ENCODE measurements around the gene ELMO3.

ELMO3 gene

GRCh38 chr16:67228905-67229304, 30.0 kb downstream of the ELMO3 start:
- Histone ChIP-seq H3K36me3 (replicated peaks; ENCODE audit: low read depth, low read length) (peaks cover 46% of the 10 kb centered on the region), H3K9ac (ENCODE audit: low read length) (no peak overlapping the region), H3K9me3 (ENCODE audit: insufficient read depth, low read length) (no peaks in the 10 kb centered on the region), H4K20me1 (ENCODE audit: insufficient read depth, low read length) (no peaks in the 10 kb centered on the region), H3K4me2 (ENCODE audit: low read length) (no peak overlapping the region), H2AFZ (ENCODE audit: low read depth, low read length) (no peak overlapping the region), H3K27ac (ENCODE audit: low read length) (no peak overlapping the region), H3K4me3 (ENCODE audit: low read length) (no peak overlapping the region), H3K4me1 (ENCODE audit: low read length) (peaks cover 13% of the 10 kb centered on the region), H3K79me2 (ENCODE audit: low read length) (peaks cover 21% of the 10 kb centered on the region), H3K27me3 (ENCODE audit: low read depth, low read length) (no peaks in the 10 kb centered on the region)
- no peak for TF ChIP-seq CTCF (IDR thresholded peaks at IDR 0.05; ENCODE audit: low read depth, low read length)
- no peak for TF ChIP-seq EZH2phosphoT487 (IDR thresholded peaks at IDR 0.05; ENCODE audit: low read depth)

- Histone ChIP-seq H3K4me1 (ENCODE audit: low read length) (peaks cover 13% of the 10 kb centered on the region), H3K27ac (ENCODE audit: low read length) (no peak overlapping the region), H2AFZ (ENCODE audit: low read depth, low read length) (no peak overlapping the region), H3K9me3 (ENCODE audit: insufficient read depth, low read length) (no peaks in the 10 kb centered on the region), H3K79me2 (ENCODE audit: low read length) (peaks cover 21% of the 10 kb centered on the region), H3K27me3 (ENCODE audit: low read depth, low read length) (no peaks in the 10 kb centered on the region), H3K9ac (ENCODE audit: low read length) (no peak overlapping the region), H4K20me1 (ENCODE audit: insufficient read depth, low read length) (no peaks in the 10 kb centered on the region), H3K36me3 (replicated peaks; ENCODE audit: low read depth, low read length) (peaks cover 46% of the 10 kb centered on the region), H3K4me2 (ENCODE audit: low read length) (no peak overlapping the region), H3K4me3 (ENCODE audit: low read length) (no peak overlapping the region)
- TF ChIP-seq CTCF (IDR thresholded peaks at IDR 0.05; ENCODE audit: low read depth, low read length), result no peak
- TF ChIP-seq EZH2phosphoT487 (IDR thresholded peaks at IDR 0.05; ENCODE audit: low read depth), result no peak
These were observed 31.2 kb downstream of the ELMO3 start for GRCh38 chr16:67229906-67230808.

- Histone ChIP-seq H3K4me2 (ENCODE audit: low read length) (no peak overlapping the region), H2AFZ (ENCODE audit: low read depth, low read length) (no peak overlapping the region), H3K9me3 (ENCODE audit: insufficient read depth, low read length) (no peaks in the 10 kb centered on the region), H3K79me2 (ENCODE audit: low read length) (peaks cover 21% of the 10 kb centered on the region), H3K36me3 (replicated peaks; ENCODE audit: low read depth, low read length) (peaks cover 51% of the 10 kb centered on the region), H4K20me1 (ENCODE audit: insufficient read depth, low read length) (no peaks in the 10 kb centered on the region), H3K27ac (ENCODE audit: low read length) (no peak overlapping the region), H3K9ac (ENCODE audit: low read length) (no peak overlapping the region), H3K4me1 (ENCODE audit: low read length) (peaks cover 9% of the 10 kb centered on the region), H3K27me3 (ENCODE audit: low read depth, low read length) (no peaks in the 10 kb centered on the region), H3K4me3 (ENCODE audit: low read length) (no peak overlapping the region)
- TF ChIP-seq EZH2phosphoT487 (IDR thresholded peaks at IDR 0.05; ENCODE audit: low read depth) (no peak), CTCF (IDR thresholded peaks at IDR 0.05; ENCODE audit: low read depth, low read length) (no peak)
These were observed 32.1 kb downstream of the ELMO3 start for GRCh38 chr16:67230809-67231660.

- Histone ChIP-seq H2AFZ (ENCODE audit: low read depth, low read length) (no peak overlapping the region), H3K27ac (ENCODE audit: low read length) (no peak overlapping the region), H3K4me2 (ENCODE audit: low read length) (no peak overlapping the region), H3K9me3 (ENCODE audit: insufficient read depth, low read length) (no peaks in the 10 kb centered on the region), H3K9ac (ENCODE audit: low read length) (no peak overlapping the region), H3K4me1 (ENCODE audit: low read length) (no peaks in the 10 kb centered on the region), H3K36me3 (replicated peaks; ENCODE audit: low read depth, low read length) (peaks cover 61% of the 10 kb centered on the region), H3K27me3 (ENCODE audit: low read depth, low read length) (no peaks in the 10 kb centered on the region), H3K79me2 (ENCODE audit: low read length) (peaks cover 4% of the 10 kb centered on the region), H3K4me3 (ENCODE audit: low read length) (no peak overlapping the region), H4K20me1 (ENCODE audit: insufficient read depth, low read length) (no peaks in the 10 kb centered on the region)
- no peak for TF ChIP-seq EZH2phosphoT487 (IDR thresholded peaks at IDR 0.05; ENCODE audit: low read depth)
- TF ChIP-seq CTCF (IDR thresholded peaks at IDR 0.05; ENCODE audit: low read depth, low read length), result no peak
These were observed 34.7 kb downstream of the ELMO3 start for GRCh38 chr16:67233596-67233995.

All from OCI-LY3 (cell line).